Trophoblast cell (in vitro differentiated cells and primary cell): ENCODE data around the gene LRRTM3.

Experiments
- DNase-seq, 2 donors: peaks; one replicate each; pipeline ENCODE4 v3.0.0-alpha.2; 2016
- H2AFZ ChIP-seq: 2 replicates; pipeline ENCODE4 v1.6.1; 2013; ENCODE audit warnings: low read length, moderate library complexity, mild to moderate bottlenecking; ENCODE audit not compliant: insufficient read depth, poor library complexity
- H2AK5ac ChIP-seq: 2 replicates; pipeline ENCODE4 v1.6.1; 2013; ENCODE audit warnings: mild to moderate bottlenecking, low read length
- H2BK120ac ChIP-seq: 2 replicates; pipeline ENCODE4 v1.6.1; 2013; ENCODE audit warnings: low read length, mild to moderate bottlenecking, moderate library complexity; ENCODE audit not compliant: insufficient read depth, poor library complexity
- H2BK12ac ChIP-seq: 2 replicates; pipeline ENCODE4 v1.6.1; 2013; ENCODE audit warnings: mild to moderate bottlenecking, low read length, moderate library complexity
- H2BK5ac ChIP-seq: 2 replicates; pipeline ENCODE4 v1.6.1; 2013; ENCODE audit warnings: low read length, low read depth, moderate library complexity, mild to moderate bottlenecking; ENCODE audit not compliant: poor library complexity
- H3K14ac ChIP-seq: 2 replicates; pipeline ENCODE4 v1.6.1; 2013; ENCODE audit warnings: mild to moderate bottlenecking, low read length
- H3K18ac ChIP-seq: 2 replicates; pipeline ENCODE4 v1.6.1; 2013; ENCODE audit warnings: mild to moderate bottlenecking, low read length
- H3K23ac ChIP-seq: 2 replicates; pipeline ENCODE4 v1.6.1; 2013; ENCODE audit warnings: low read length
- H3K27ac ChIP-seq: 2 replicates; pipeline ENCODE4 v1.5.1; 2013; ENCODE audit warnings: low read depth, mild to moderate bottlenecking, inconsistent platforms, low read length, moderate library complexity
- H3K27me3 ChIP-seq: 2 replicates; pipeline ENCODE4 v1.6.1; 2013; ENCODE audit warnings: inconsistent platforms, mild to moderate bottlenecking, low read length, moderate library complexity; ENCODE audit not compliant: insufficient read depth
- H3K36me3 ChIP-seq, 2 experiments: 1 replicate in 1 of 2; 2 replicates in 1 of 2; pipeline ENCODE4 v1.6.1; 2013; ENCODE audit warnings: low read length in 2 of 2, mild to moderate bottlenecking in 2 of 2, moderate library complexity in 1 of 2; ENCODE audit not compliant: insufficient read depth in 2 of 2, control insufficient read depth in 1 of 2
- H3K4ac ChIP-seq: 2 replicates; pipeline ENCODE4 v1.6.1; 2013; ENCODE audit warnings: low read depth, mild to moderate bottlenecking, low read length, moderate library complexity
- H3K4me1 ChIP-seq, 2 experiments: 1 replicate in 1 of 2; 2 replicates in 1 of 2; pipeline ENCODE4 v1.6.1; 2013; ENCODE audit warnings: low read length in 2 of 2, mild to moderate bottlenecking in 2 of 2, moderate library complexity in 1 of 2; ENCODE audit not compliant: insufficient read depth in 2 of 2, control insufficient read depth in 1 of 2
- H3K4me2 ChIP-seq: 2 replicates; pipeline ENCODE4 v1.6.1; 2013; ENCODE audit warnings: inconsistent platforms, mild to moderate bottlenecking, low read length, moderate library complexity
- H3K4me3 ChIP-seq: 2 replicates; pipeline ENCODE4 v1.5.1; 2013; ENCODE audit warnings: mild to moderate bottlenecking, low read depth, low read length, inconsistent platforms
- H3K79me1 ChIP-seq: one replicate; pipeline ENCODE4 v1.6.1; 2013; ENCODE audit warnings: low read length
- H3K79me2 ChIP-seq: 2 replicates; pipeline ENCODE4 v1.6.1; 2013; ENCODE audit warnings: low read length, mild to moderate bottlenecking; ENCODE audit not compliant: control insufficient read depth, insufficient read depth, poor library complexity
- H3K9ac ChIP-seq: 2 replicates; pipeline ENCODE4 v1.6.1; 2013; ENCODE audit warnings: mild to moderate bottlenecking, low read length
- H3K9me3 ChIP-seq: 2 replicates; pipeline ENCODE4 v1.6.1; 2013; ENCODE audit warnings: low read depth, mild to moderate bottlenecking, control low read depth, inconsistent platforms, low read length; ENCODE audit not compliant: insufficient read depth
- H4K12ac ChIP-seq: 2 replicates; pipeline ENCODE4 v1.6.1; 2013; ENCODE audit warnings: low read depth, mild to moderate bottlenecking, low read length, moderate library complexity
- H4K8ac ChIP-seq: 2 replicates; pipeline ENCODE4 v1.6.1; 2013; ENCODE audit warnings: low read depth, mild to moderate bottlenecking, low read length, moderate library complexity
- H4K91ac ChIP-seq: one replicate; pipeline ENCODE4 v1.6.1; 2013; ENCODE audit warnings: low read depth, mild to moderate bottlenecking, low read length, moderate library complexity
- WGBS: extraction: QIAGEN DNeasy Blood & Tissue Kit; methylation state at CpG from one replicate; pipeline ENCODE4 v1.1.7; 2013; ENCODE audit warnings: missing lambda C conversion rate; ENCODE audit not compliant: insufficient read length, insufficient coverage; ENCODE audit errors: extremely low coverage; 5-methylcytosine and 5-hydroxymethylcytosine counted together

LRRTM3 gene

GRCh38 chr10:66982053-66982420, 56.2 kb downstream of the LRRTM3 start:
- no peak overlapping the region for H3K14ac ChIP-seq
- no peak overlapping the region for H4K91ac ChIP-seq
- no peak overlapping the region for H3K4ac ChIP-seq
- H3K27ac ChIP-seq = no peak overlapping the region
- no peak overlapping the region for H3K4me3 ChIP-seq
- H2BK5ac ChIP-seq = no peak overlapping the region
- H3K79me1 ChIP-seq = no peaks in the 10 kb centered on the region
- no peaks in the 10 kb centered on the region for H3K4me1 ChIP-seq
- H3K79me2 ChIP-seq = no peaks in the 10 kb centered on the region
- H3K9me3 ChIP-seq = no peaks in the 10 kb centered on the region
- no peak overlapping the region for H4K8ac ChIP-seq
- no peaks in the 10 kb centered on the region for H3K36me3 ChIP-seq
- H4K12ac ChIP-seq = no peak overlapping the region
- WGBS = no CpG with 5 or more reads among the region's 1 CpG
- H2BK12ac ChIP-seq = no peak overlapping the region
- H3K18ac ChIP-seq = no peak overlapping the region
- H2AK5ac ChIP-seq = no peak overlapping the region
- no peaks in the 10 kb centered on the region for H3K27me3 ChIP-seq
- no peak overlapping the region for H2AFZ ChIP-seq
- H3K4me2 ChIP-seq = no peak overlapping the region
- no peak overlapping the region for H2BK120ac ChIP-seq
- no peak for DNase-seq
- H3K23ac ChIP-seq = no peak overlapping the region
- H3K9ac ChIP-seq = no peak overlapping the region

GRCh38 chr10:66982792-66983474, 57.1 kb downstream of the LRRTM3 start:
- no peaks in the 10 kb centered on the region for H3K9me3 ChIP-seq
- DNase-seq = no peak
- no peaks in the 10 kb centered on the region for H3K36me3 ChIP-seq
- H3K14ac ChIP-seq = no peak overlapping the region
- no peak overlapping the region for H4K8ac ChIP-seq
- no peaks in the 10 kb centered on the region for H3K4me1 ChIP-seq
- H3K79me2 ChIP-seq = no peaks in the 10 kb centered on the region
- no peak overlapping the region for H4K12ac ChIP-seq
- no peak overlapping the region for H2BK120ac ChIP-seq
- H2AFZ ChIP-seq = no peak overlapping the region
- H3K9ac ChIP-seq = no peak overlapping the region
- no peak overlapping the region for H2AK5ac ChIP-seq
- no peak overlapping the region for H3K4me2 ChIP-seq
- H3K4me3 ChIP-seq = no peak overlapping the region
- H2BK5ac ChIP-seq = no peak overlapping the region
- no peak overlapping the region for H3K23ac ChIP-seq
- no peak overlapping the region for H2BK12ac ChIP-seq
- H3K27me3 ChIP-seq = no peaks in the 10 kb centered on the region
- H4K91ac ChIP-seq = no peak overlapping the region
- no peak overlapping the region for H3K18ac ChIP-seq
- no CpG with 5 or more reads among the region's 6 CpGs for WGBS
- H3K79me1 ChIP-seq = no peaks in the 10 kb centered on the region
- H3K4ac ChIP-seq = no peak overlapping the region
- H3K27ac ChIP-seq = no peak overlapping the region

- no peak overlapping the region for H2AFZ ChIP-seq
- H3K23ac ChIP-seq = no peak overlapping the region
- H3K4me3 ChIP-seq = no peak overlapping the region
Measured at GRCh38 chr10:66983475-66983818, 57.6 kb downstream of the LRRTM3 start.

GRCh38 chr10:66990143-66990830, 64.5 kb downstream of the LRRTM3 start:
- H3K18ac ChIP-seq = no peak overlapping the region
- H3K9ac ChIP-seq = no peak overlapping the region
- WGBS = no CpG with 5 or more reads among the region's 1 CpG
- no peak overlapping the region for H2AFZ ChIP-seq
- no peak overlapping the region for H3K27ac ChIP-seq
- H3K4me1 ChIP-seq = no peaks in the 10 kb centered on the region
- no peaks in the 10 kb centered on the region for H3K27me3 ChIP-seq
- no peak overlapping the region for H3K4ac ChIP-seq
- no peak overlapping the region for H2BK5ac ChIP-seq
- no peak for DNase-seq
- no peaks in the 10 kb centered on the region for H3K79me1 ChIP-seq
- no peak overlapping the region for H4K91ac ChIP-seq
- H3K4me3 ChIP-seq = no peak overlapping the region
- no peak overlapping the region for H4K8ac ChIP-seq
- H2BK12ac ChIP-seq = no peak overlapping the region
- no peak overlapping the region for H3K23ac ChIP-seq
- no peaks in the 10 kb centered on the region for H3K36me3 ChIP-seq
- H3K9me3 ChIP-seq = no peaks in the 10 kb centered on the region
- H4K12ac ChIP-seq = no peak overlapping the region
- H3K14ac ChIP-seq = no peak overlapping the region
- H2AK5ac ChIP-seq = no peak overlapping the region
- no peak overlapping the region for H2BK120ac ChIP-seq
- H3K4me2 ChIP-seq = no peak overlapping the region
- H3K79me2 ChIP-seq = no peaks in the 10 kb centered on the region

More at GRCh38 chr10:66983475-66983818, 57.6 kb downstream of the LRRTM3 start:
- Histone ChIP-seq H3K79me1 (no peaks in the 10 kb centered on the region), H2BK12ac (no peak overlapping the region), H3K9me3 (no peaks in the 10 kb centered on the region), H3K9ac (no peak overlapping the region), H3K18ac (no peak overlapping the region), H4K91ac (no peak overlapping the region), H3K4me1 (no peaks in the 10 kb centered on the region), H2AK5ac (no peak overlapping the region), H3K4ac (no peak overlapping the region), H2BK120ac (no peak overlapping the region), H3K27ac (no peak overlapping the region), H3K4me2 (no peak overlapping the region), H3K79me2 (no peaks in the 10 kb centered on the region), H4K12ac (no peak overlapping the region), H3K14ac (no peak overlapping the region), H4K8ac (no peak overlapping the region), H3K27me3 (no peaks in the 10 kb centered on the region), H2BK5ac (no peak overlapping the region), H3K36me3 (no peaks in the 10 kb centered on the region)
- DNase-seq = no peak
